ENCODE results near the gene MTO1.

Gene MTO1, protein sequence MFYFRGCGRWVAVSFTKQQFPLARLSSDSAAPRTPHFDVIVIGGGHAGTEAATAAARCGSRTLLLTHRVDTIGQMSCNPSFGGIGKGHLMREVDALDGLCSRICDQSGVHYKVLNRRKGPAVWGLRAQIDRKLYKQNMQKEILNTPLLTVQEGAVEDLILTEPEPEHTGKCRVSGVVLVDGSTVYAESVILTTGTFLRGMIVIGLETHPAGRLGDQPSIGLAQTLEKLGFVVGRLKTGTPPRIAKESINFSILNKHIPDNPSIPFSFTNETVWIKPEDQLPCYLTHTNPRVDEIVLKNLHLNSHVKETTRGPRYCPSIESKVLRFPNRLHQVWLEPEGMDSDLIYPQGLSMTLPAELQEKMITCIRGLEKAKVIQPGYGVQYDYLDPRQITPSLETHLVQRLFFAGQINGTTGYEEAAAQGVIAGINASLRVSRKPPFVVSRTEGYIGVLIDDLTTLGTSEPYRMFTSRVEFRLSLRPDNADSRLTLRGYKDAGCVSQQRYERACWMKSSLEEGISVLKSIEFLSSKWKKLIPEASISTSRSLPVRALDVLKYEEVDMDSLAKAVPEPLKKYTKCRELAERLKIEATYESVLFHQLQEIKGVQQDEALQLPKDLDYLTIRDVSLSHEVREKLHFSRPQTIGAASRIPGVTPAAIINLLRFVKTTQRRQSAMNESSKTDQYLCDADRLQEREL

DNA sequence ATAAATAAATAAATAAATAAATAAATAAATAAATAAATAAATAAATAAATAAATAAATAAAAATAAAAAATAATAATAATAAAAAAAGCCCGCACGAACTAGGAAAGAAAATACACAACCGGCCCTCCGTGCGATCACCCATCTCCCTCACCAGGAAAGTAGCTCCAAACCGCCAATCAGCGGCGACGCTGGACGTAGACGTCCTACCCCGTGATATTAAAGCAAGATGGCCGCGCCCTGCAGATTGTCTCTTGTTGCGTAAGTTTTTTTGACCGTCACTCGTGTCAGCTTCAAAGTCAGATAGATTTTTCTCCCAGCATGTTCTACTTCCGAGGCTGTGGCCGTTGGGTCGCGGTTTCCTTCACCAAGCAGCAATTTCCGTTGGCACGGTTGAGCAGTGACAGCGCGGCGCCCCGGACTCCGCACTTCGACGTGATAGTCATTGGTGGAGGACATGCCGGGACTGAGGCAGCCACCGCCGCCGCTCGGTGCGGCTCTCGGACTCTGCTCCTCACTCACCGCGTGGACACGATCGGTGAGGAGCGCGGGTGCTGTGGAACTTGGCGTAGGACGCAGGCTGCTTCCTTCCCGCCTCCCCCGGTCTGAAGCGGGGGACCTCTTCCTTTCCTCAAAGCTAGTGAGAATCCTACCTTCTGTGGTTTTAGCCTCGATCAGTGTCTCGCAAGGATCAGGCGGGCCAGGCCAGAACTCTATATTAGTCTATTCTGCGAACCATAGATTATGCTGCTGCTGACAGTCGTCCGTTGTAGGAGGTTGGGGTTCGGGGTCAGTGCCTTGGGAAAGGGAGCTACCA, at the start of gene MTO1:
TSS of gene MTO1 (plus strand) at position 201 of the 814 bp plus-strand sequence. CDS start at position 319, 118 bp downstream.
- peak; percentile 24 to 94 (median 76) for DNase-seq

DNA sequence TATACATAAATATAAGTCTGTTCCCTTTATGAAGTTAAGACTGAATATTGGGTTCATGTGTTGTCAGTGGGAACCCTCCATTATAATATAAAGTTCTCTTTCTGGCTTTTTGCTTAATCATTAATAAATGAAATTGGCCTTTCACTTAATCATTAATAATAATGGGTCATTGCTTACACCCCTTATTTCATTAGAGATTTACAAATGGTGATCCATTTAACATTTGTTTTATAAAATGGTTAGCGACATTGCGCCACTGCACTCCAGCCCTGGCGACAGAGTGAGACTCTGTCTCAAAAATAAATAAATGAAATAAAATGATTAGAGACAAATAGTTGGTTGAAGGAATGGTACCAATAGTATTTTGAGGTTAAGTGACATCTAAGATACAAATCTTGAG, 48.4 kb upstream of the MTO1 start:
- DNase-seq, result no peak

DNA sequence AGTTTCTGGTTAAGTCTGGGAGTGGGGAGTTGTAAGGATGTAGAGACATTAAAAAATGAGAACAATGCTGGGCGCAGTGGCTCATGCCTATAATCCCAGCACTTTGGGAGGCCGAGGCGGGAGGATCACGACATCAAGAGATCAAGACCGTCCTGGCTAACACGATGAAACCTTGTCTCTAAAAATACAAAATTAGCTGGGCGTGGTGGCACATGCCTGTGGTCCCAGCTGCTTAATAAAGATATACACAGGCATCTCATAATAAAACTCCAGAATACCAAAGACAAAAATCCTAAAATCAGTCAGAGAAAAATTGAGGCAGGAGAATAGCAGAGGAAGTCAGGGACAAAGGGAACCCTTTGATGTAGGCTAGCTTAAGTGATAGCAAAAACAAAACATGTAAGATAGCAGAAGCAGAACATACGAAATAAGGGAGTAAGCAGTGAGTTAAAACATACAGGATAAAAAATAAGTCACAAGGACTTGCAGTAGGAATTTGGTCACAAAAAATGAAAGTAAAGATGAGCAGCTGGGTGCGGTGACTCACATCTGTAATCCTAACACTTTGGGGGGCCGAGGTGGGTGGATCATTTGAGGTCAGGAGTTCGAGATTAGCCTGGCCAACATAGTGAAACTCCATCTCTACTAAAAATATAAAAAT, 43.3 kb upstream of the MTO1 start:
- DNase-seq, result no peak

DNA sequence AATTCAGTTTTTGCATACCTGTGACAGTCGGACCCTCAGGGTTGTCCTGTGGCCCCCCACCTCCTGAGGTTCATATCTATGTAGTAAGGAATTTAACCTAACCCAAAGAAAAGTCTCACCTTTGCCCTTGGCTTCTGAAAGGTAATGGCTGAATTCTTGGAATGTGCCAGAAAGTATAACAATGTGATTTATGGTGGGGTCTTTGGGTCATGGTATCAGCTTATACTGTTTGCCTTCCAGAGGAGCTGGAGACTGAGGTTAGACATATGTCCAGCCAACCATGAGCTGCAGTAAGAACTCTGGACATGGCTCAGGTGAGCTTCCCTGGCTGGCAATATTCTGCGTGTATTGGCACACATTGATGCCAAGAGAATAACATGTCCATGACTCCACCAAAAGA, 40.0 kb upstream of the MTO1 start:
- DNase-seq, result no peak

DNA sequence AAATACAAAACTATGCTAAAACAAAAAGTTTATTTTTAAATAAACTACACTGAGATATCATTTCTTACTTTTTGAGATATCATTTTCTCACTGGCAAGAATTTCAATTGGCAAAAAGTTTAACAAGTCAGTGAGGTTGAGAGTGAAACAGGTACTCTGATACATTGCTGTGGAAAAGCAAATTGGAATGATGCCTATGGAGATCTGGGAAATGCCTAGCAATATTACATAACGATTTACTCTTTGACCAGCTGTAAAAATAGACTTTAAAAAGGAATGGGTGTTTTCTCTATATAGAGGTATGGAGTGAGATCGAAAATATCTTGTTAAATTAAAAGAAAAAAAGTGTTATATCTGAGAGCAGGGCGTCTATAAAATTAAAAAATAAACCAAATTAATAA, 26.3 kb upstream of the MTO1 start:
- no peak for DNase-seq

DNA sequence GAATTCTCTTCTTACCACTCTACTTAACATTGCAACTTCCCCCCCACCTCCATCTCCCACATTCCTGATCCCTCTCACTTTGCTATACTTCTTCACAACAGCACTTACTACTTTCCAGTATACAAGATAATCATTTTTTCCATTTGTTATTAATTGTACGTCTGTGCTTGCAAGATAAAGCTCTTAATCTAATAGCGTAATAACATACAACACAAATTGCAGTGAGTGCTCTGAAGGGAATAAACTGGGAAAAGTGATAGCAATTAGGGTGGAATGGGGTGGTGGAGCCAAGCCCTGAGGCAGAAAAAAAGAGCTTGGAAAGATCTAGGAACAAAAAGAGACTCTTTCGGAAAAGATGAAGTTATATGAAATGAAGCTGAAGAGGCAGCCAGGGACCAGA, 18.0 kb upstream of the MTO1 start:
- no peak for DNase-seq

DNA sequence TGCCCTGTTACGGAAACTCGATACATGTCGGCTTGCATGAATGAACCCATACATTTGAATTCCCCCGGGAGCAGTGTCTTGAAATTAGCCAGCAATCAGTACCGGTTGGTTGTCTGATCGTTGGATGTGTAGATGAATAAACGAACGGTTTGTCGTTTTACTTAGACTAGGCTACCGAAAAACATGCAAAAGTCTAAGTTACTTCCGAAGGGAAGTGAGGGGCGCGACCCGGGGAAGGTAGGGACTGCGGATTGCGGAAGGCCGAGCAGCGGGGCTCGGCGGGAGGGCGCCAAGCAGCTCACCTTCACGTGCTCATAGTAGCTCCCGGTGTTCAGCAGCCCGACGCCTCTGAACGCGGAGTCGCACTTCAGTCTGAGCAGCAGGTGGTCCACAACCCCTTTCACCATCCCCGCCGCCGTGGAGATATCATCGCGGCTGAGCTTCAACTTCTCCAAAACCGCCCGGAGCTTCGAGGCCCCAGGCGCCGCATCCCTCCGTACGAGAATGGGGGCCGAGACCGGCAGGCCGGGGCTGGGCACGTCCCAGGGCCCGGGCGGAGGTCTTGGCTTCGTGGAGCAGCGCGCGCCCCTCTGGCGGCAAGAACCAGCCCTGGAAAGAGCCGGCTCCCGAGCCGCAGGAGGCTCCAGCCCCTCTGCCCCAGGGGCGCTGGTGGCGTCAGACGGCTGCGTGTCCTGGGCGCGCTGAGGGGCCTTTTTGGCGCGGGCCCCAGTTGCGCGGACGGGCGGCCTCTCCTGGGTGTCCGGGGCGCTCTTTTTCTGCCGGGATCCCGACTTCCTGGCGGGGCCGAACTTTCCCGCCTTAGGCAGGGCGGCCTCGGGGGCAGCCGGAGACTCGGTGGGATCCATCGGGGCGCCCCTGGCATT, 10.1 kb upstream of the MTO1 start:
- DNase-seq, result peak in 18 of 56 donors; percentile 4 to 52 (median 28)

DNA sequence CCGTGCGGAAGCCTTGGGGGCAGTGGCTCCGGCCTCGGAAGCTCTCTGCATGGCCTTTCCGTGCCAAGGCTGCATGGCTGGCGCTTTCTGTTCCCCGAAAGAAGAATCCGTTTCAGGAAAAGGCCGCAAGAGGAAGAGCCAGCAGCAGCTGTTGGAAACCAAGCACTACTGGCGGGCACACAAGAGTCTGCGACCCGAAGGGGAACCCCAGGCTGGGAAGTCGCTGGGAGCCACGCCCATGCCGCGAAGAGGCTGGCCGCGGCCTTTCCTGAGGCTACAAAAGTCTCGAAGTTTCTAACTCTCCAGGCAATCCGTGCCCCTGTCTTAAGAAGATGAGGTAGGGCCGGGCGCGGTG, 9.5 kb upstream of the MTO1 start, which contains the start of gene CGAS:
TSS of gene CGAS (minus strand) at position 191 of the 355 bp plus-strand sequence. CDS start at position 75, 116 bp downstream.
- peak in 44 of 56 donors; percentile 1 to 62 (median 28) for DNase-seq

DNA sequence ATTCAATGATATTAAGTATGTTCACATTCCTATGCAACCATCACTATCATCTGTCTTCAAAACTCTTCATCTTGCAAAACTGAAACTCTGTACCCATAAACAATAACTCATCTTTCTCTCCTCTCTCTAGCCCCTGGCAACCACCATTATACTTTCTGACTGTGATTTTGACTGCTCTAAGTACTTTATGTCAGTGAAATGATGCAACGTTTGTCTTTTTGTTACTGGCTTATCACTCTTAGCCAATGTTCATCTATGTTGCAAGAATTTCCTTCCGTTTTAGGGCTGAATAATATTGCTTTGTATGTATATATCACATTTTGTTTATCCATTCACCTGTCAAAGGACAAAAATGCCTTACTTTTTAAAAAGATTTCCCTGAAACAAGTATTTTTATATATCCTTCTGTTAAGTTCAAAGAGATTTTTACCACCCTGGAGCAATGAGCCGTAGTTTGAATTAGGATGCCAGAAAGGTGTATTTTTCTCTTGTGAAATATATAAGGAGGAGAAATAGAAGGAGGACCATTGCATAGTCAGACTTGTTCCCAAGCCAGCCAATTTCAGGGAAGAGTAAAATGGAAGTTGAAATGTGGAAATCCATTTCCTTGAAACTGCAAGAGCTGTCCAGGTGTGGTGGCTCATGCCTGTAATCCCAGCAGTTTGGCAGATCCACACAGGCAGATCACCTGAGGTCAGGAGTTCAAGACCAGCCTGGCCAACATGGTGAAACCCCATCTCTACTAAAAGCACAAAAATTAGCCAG, 5.5 kb upstream of the MTO1 start:
- DNase-seq, result no peak

DNA sequence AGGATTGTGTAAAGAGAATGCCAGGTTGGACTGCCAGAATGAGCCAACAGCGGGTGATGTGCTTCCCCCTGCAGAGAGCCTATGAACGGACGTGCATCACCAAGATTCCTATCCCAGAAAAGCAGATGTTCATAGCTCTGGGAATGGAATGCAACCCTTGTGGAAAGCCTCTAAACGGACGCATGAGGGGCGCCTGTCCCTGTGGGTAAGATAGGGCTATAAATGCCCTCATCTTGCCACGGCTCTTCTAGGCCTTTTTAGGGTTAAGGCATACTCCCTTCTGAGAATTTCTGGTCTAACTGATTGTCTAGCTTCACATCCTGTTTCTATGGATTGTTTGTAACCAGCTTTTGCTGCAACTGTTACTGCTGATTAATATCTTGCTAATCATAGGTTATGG, 2.1 kb upstream of the MTO1 start:
- DNase-seq, result peak in 1 of 56 donors; percentile 2

DNA sequence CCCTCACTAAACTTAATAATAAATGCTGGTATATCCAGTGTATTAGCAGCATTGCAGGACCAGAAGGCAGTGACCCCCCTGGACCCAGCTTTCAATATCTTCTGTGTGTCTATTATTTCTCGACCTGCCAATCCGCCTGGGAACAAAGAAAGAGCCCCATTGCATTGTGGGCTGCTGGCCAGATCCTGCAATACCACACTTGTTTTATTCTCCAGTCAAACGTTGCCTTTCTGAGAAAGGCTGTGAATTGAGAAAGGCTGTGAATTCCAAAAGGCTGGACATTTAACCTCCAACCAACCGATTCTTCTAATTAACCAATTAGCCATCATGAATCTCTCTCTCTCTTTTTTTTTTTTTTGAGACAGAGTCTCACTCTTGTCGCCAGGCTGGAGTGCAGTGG, 1.5 kb upstream of the MTO1 start:
- peak in 37 of 56 donors; percentile 0 to 61 (median 22) for DNase-seq

DNA sequence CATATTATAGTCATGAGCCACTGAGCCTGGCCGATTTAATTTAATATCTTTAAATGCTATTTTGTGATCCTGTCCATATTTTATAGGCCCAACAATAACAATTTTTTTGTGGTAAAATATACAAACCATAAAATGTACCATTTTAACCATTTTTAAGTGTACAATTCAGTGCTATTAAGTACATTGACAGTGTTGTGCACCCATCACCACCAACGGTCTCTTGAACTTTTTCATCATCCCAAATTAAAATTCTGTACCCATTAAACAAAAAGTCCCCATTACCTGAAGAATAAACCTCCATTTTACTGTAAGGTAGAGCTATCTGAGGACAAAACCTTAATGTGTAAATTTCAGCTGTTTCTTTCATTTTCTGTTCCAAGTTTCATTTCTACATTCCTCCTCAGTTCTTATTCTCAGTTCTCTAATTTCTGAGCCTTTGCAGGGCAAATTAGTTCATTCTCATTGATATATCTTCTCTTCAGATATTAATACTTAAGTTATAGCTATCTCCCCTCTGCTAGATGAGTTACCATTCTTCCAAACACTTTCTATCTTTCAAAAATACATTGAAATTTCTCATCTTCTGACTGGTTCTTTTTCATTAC, 10.3 kb downstream of the MTO1 start:
- DNase-seq, result no peak

DNA sequence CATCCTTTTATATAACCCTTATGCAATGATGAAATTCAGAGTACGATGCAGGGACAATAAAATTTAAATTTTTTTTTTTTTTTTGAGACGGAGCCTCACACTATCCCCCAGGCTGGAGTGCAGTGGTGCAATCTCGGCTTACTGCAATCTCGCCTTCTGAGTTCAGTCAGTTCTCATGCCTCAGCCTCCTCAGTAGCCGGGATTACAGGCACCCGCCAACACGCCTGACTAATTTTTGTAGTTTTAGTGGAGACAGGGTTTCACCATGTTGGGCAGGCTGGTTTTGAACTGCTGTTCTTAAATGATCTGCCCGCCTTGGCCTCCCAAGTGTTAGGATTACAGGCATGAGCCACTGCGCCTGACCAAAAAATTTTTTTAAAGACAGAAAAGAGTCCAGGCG, 15.2 kb downstream of the MTO1 start:
- no peak for DNase-seq

DNA sequence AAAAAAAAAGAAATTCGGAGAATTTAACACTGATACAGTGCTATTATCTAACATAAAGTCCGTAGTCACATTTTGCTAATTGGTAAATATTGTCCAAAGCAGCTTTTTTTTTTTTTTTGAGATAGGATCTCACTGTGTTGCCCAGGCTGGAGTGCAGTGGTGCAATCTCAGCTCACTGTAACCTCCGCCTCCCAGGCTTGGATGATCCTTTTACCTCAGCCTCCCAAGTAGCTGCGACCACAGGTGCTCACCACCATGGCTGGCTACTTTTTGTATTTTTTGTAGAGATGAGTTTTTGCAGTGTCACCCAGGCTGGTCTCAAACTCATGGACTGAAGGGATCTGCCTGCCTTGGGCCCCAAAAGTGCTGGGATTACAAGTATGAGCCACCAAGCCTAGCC, 15.9 kb downstream of the MTO1 start:
- DNase-seq, result no peak

DNA sequence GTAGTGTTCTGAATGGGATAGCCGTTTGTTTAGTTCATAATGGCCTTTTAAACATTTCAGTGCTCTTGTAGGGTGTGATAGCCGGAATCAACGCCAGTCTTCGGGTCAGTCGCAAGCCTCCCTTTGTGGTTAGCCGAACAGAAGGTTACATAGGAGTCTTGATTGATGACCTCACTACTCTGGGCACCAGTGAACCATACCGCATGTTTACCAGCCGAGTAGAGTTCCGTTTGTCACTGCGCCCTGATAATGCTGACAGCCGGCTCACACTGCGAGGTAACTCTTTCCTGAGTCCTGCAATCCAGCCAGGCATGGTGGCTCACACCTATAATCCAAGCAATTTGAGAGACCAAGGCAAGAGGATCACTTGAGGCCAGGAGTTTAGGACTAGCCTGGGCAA, 20.4 kb downstream of the MTO1 start:
- DNase-seq, result no peak

DNA sequence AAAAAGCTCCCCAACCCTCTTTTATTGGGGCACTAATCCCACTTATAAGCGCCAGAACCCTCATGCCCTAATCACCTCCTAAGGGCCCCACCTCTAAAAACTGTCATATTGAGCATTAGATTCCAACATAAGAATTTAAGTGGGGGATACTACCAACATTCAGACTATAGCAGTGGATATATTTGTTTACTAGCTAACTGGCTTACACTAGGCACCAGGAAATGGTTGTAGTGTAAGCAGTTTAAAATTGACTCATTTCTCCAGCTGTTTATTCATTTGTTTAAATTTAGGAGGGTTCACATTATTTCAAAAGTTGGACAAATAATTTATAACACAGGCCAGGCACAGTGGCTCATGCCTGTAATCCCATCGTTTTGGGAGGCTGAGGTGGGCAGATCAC, 22.9 kb downstream of the MTO1 start:
- no peak for DNase-seq

DNA sequence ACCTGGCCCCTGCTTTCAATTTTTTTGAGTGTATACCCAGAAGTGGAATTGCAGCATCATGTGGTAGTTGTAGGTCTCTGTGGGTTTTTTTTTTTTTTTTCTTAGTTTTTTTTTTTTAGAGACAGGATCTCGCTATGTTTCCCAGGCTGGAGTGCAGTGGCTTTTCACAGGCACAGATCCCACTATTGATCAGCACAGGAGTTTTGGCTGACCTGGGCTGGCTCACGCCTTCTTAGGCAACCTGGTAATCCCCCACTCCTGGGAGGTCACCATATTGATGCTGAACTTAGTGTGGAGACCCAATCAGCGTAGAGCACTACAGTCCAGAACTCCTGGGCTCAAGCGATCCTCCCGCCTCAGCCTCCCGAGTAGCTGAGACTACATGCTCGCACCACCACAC, 25.9 kb downstream of the MTO1 start:
- no peak for DNase-seq

DNA sequence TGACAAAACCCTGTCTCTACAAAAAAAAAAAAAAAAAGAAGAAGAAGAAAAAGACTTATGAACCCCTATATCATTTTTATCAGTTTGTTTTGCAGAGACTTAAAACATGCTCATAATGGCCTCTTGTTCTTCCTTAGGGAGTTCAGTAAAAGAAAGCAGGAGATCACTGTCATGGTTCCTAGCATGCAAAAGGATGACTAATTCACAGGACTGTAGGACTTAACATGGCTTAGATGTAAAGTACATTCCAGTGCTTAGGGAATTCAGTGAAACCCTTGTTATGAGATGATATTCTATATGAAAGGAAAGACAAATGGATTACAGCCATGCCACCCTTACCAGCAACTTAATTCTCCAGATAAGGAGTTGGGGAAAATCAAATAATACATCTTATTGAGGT, 29.8 kb downstream of the MTO1 start:
- no peak for DNase-seq

DNA sequence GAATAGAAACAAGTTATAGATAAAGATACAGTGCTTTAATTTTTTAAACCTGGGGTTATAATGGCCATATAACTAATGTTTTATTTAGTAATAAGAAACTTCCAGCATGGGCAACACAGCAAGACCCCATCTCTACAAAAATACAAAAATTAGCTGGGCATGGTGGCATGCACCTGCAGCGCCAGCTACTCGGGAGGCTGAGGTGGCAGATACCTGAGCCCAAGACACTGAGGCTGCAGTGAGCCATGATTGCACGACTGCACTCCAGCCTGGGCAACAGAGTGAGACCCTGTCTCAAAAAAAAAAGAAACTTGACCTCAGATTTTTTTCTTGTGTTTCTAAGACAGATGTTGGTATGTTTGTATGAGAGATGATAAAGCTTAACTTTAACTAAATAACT, 36.4 kb downstream of the MTO1 start:
- DNase-seq, result no peak

All from amygdala (tissue), 56 donors.